H9 (cell line): ENCODE data around the gene RNF227. TPM values are rescaled to one million over a fixed set of nuclear protein-coding genes. Genes with fewer than 3 reads are reported as not detected.

ENCODE experiments used
- DNase-seq: peaks from one replicate; pipeline ENCODE4 v3.0.0-alpha.2; 2017
- H2AFZ ChIP-seq: one replicate; pipeline ENCODE4 v1.6.1; 2013; ENCODE audit warnings: mild to moderate bottlenecking, low read length, control low read depth, moderate library complexity
- H2AK5ac ChIP-seq: 2 replicates; pipeline ENCODE4 v1.6.1; 2013; ENCODE audit warnings: low read length, control low read depth, mixed read lengths; ENCODE audit not compliant: insufficient read length
- H2BK120ac ChIP-seq: one replicate; pipeline ENCODE4 v1.6.1; 2013; ENCODE audit warnings: low read depth, mild to moderate bottlenecking, low read length, control low read depth, inconsistent platforms; ENCODE audit not compliant: poor library complexity, severe bottlenecking
- H2BK12ac ChIP-seq: 2 replicates; pipeline ENCODE4 v1.6.1; 2013; ENCODE audit warnings: low read length, control low read depth, mixed read lengths, low read depth; ENCODE audit not compliant: insufficient read length
- H2BK15ac ChIP-seq: 2 replicates; pipeline ENCODE4 v1.6.1; 2013; ENCODE audit warnings: low read depth, low read length, control low read depth
- H2BK20ac ChIP-seq: one replicate; pipeline ENCODE4 v1.6.1; 2013; ENCODE audit warnings: low read depth, mild to moderate bottlenecking, low read length, control low read depth, inconsistent platforms; ENCODE audit not compliant: poor library complexity, severe bottlenecking
- H2BK5ac ChIP-seq: 2 replicates; pipeline ENCODE4 v1.6.1; 2013; ENCODE audit warnings: low read length, control low read depth, mixed read lengths; ENCODE audit not compliant: insufficient read length
- H3K14ac ChIP-seq: 2 replicates; pipeline ENCODE4 v1.6.1; 2013; ENCODE audit warnings: low read length, control low read depth; ENCODE audit not compliant: insufficient read depth
- H3K18ac ChIP-seq: 2 replicates; pipeline ENCODE4 v1.6.1; 2013; ENCODE audit warnings: low read depth, mild to moderate bottlenecking, mixed read lengths, low read length, control low read depth; ENCODE audit not compliant: insufficient read length
- H3K23ac ChIP-seq: 2 replicates; pipeline ENCODE4 v1.6.1; 2013; ENCODE audit warnings: low read length, control low read depth, mixed read lengths, low read depth; ENCODE audit not compliant: insufficient read length
- H3K23me2 ChIP-seq: 2 replicates; pipeline ENCODE4 v1.6.1; 2013; ENCODE audit warnings: low read depth, mild to moderate bottlenecking, mixed read lengths, low read length, control low read depth; ENCODE audit not compliant: insufficient read length, poor library complexity, severe bottlenecking
- H3K27ac ChIP-seq: 2 replicates; pipeline ENCODE4 v1.5.1; 2013; ENCODE audit warnings: low read length, control low read depth, mixed read lengths, low read depth; ENCODE audit not compliant: insufficient read length
- H3K27me3 ChIP-seq: 2 replicates; pipeline ENCODE4 v1.6.1; 2013; ENCODE audit warnings: low read length, control low read depth, inconsistent platforms; ENCODE audit not compliant: insufficient read depth
- H3K4ac ChIP-seq: 2 replicates; pipeline ENCODE4 v1.6.1; 2013; ENCODE audit warnings: low read depth, mild to moderate bottlenecking, control low read depth, inconsistent platforms, low read length, moderate library complexity
- H3K4me1 ChIP-seq: 2 replicates; pipeline ENCODE4 v1.6.1; 2013; ENCODE audit warnings: low read length, control low read depth, inconsistent platforms; ENCODE audit not compliant: insufficient read depth
- H3K4me2 ChIP-seq: 2 replicates; pipeline ENCODE4 v1.6.1; 2013; ENCODE audit warnings: low read length, control low read depth, mixed read lengths; ENCODE audit not compliant: insufficient read length, insufficient read depth
- H3K56ac ChIP-seq: 2 replicates; pipeline ENCODE4 v1.6.1; 2013; ENCODE audit warnings: low read depth, mild to moderate bottlenecking, mixed read lengths, low read length, control low read depth; ENCODE audit not compliant: insufficient read length
- H3K79me1 ChIP-seq: 2 replicates; pipeline ENCODE4 v1.6.1; 2013; ENCODE audit warnings: low read depth, mild to moderate bottlenecking, moderate library complexity, low read length, control low read depth, inconsistent platforms; ENCODE audit not compliant: insufficient read depth, poor library complexity, severe bottlenecking
- H3K79me2 ChIP-seq: 2 replicates; pipeline ENCODE4 v1.6.1; 2013; ENCODE audit warnings: low read length, control low read depth, inconsistent platforms; ENCODE audit not compliant: insufficient read depth
- H3K9ac ChIP-seq: 2 replicates; pipeline ENCODE4 v1.6.1; 2013; ENCODE audit warnings: low read length, control low read depth, mixed read lengths; ENCODE audit not compliant: insufficient read length; ENCODE audit errors: extremely low read depth
- H3K9me3 ChIP-seq: one replicate; pipeline ENCODE4 v1.6.1; 2013; ENCODE audit warnings: low read depth, low read length, inconsistent platforms; ENCODE audit not compliant: control insufficient read depth
- H3T11ph ChIP-seq: one replicate; pipeline ENCODE4 v1.6.1; 2013; ENCODE audit warnings: mild to moderate bottlenecking, low read length, control low read depth, inconsistent platforms
- H4K20me1 ChIP-seq: one replicate; pipeline ENCODE4 v1.6.1; 2013; ENCODE audit not compliant: control insufficient read depth, insufficient read length, insufficient read depth
- H4K5ac ChIP-seq: 2 replicates; pipeline ENCODE4 v1.6.1; 2013; ENCODE audit warnings: low read depth, mild to moderate bottlenecking, mixed read lengths, low read length, control low read depth; ENCODE audit not compliant: insufficient read length
- H4K8ac ChIP-seq: replicated peaks from 2 replicates; pipeline ENCODE4 v1.6.1; 2013; ENCODE audit warnings: low read length, control low read depth, mixed read lengths, low read depth; ENCODE audit not compliant: insufficient read length
- H4K91ac ChIP-seq: 2 replicates; pipeline ENCODE4 v1.6.1; 2013; ENCODE audit warnings: low read depth, mild to moderate bottlenecking, moderate library complexity, mixed read lengths, low read length, control low read depth; ENCODE audit not compliant: insufficient read length
- H3K27ac Mint-ChIP-seq, 3 experiments: 2 replicates in 2 of 3; 3 replicates in 1 of 3; pipeline ENCODE4 v1.8.0; 2020 to 2021; ENCODE audit warnings: mixed read lengths in 3 of 3, mild to moderate bottlenecking in 1 of 3, moderate library complexity in 1 of 3
- H3K27me3 Mint-ChIP-seq: 2 replicates; pipeline ENCODE4 v1.8.0; 2021; ENCODE audit warnings: low read depth, mild to moderate bottlenecking, moderate library complexity, mixed read lengths
- H3K36me3 Mint-ChIP-seq, 3 experiments: 2 replicates in 2 of 3; 3 replicates in 1 of 3; pipeline ENCODE4 v1.8.0; 2020 to 2021; ENCODE audit warnings: low read depth in 3 of 3, mixed read lengths in 3 of 3; ENCODE audit not compliant: insufficient read depth in 1 of 3
- H3K4me1 Mint-ChIP-seq, 2 experiments: 2 replicates each; pipeline ENCODE4 v1.8.0; 2020; ENCODE audit warnings: mixed read lengths in 2 of 2
- H3K4me3 Mint-ChIP-seq, 2 experiments: 2 replicates in 1 of 2; 3 replicates in 1 of 2; pipeline ENCODE4 v1.8.0; 2020 to 2021; ENCODE audit warnings: mild to moderate bottlenecking in 2 of 2, mixed read lengths in 2 of 2, moderate library complexity in 1 of 2
- H3K9me3 Mint-ChIP-seq, 2 experiments: 2 replicates in 1 of 2; 3 replicates in 1 of 2; pipeline ENCODE4 v1.8.0; 2020; ENCODE audit warnings: mild to moderate bottlenecking in 2 of 2, mixed read lengths in 2 of 2, moderate library complexity in 1 of 2
- WGBS: extraction: QIAGEN DNeasy Blood & Tissue Kit; methylation state at CpG from one replicate; pipeline ENCODE4 v1.1.7; 2013; ENCODE audit warnings: missing lambda C conversion rate, low lambda C conversion rate, mixed read lengths; ENCODE audit not compliant: insufficient read length; ENCODE audit errors: extremely low coverage; 5-methylcytosine and 5-hydroxymethylcytosine counted together
- total RNA-seq: library from RNA; stranded (reverse); gene quantifications from 2 replicates; pipeline ENCODE4 v1.2.1, GENCODE V29; 2021
- TF ChIP-seq, protein P1 (sequence below): fragments of 200-600 bp; sonication (generic); conservative IDR thresholded peaks from 3 replicates; pipeline ENCODE4 v1.8.0; 2021; ENCODE audit warnings: antibody characterized with exemption, mild to moderate bottlenecking

Gene RNF227
- total RNA-seq, 1 experiment from 2014 or later, result 1.9 TPM

DNA sequence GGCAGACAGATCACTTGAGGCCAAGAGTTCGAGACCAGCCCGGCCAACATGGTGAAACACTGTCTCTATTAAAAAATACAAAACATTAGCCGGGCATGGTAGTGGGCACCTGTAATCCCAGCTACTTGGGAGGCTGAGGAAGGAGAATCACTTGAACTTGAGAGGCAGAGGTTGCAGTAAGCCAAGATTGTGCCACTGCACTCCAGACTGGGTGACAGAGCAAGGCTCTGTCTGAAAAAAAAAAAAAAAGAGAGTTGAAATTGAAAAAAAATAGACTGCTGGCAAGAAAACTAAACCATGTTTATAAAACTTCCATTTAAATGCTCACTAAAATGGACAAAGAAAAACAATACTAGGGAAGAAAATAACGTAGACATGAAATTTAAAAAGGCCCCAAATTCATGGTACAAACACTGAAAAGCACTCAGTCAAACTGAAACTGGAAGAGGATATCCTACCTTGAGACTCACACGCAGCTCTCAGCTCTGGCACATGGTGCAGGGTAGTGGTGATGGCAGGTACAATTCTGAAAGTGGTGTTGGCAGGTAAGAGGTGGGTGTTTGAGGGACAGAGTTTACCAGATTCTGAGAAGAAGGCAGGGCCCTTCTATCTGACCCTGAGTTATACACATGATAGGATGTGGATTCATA, 35.2 kb upstream of the RNF227 start:
- Histone ChIP-seq H2AK5ac (no peak overlapping the region), H3K27me3 (no peaks in the 10 kb centered on the region), H3K14ac (no peak overlapping the region), H3K23ac (no peak overlapping the region), H4K91ac (no peak overlapping the region), H3K79me1 (no peaks in the 10 kb centered on the region), H2BK20ac (no peak overlapping the region), H3K27ac (no peak overlapping the region), H3K4me2 (no peak overlapping the region), H3K4ac (no peak overlapping the region), H3K79me2 (no peaks in the 10 kb centered on the region), H3K23me2 (no peaks in the 10 kb centered on the region), H2BK120ac (no peak overlapping the region), H4K8ac (no peak overlapping the region), H3K18ac (no peak overlapping the region), H3K4me1 (no peaks in the 10 kb centered on the region), H3K9me3 (no peaks in the 10 kb centered on the region), H3T11ph (no peak overlapping the region), H2BK5ac (no peak overlapping the region), H2BK12ac (no peak overlapping the region), H2BK15ac (no peak overlapping the region), H3K56ac (no peak overlapping the region), H4K20me1 (no peaks in the 10 kb centered on the region), H2AFZ (no peak overlapping the region), H4K5ac (no peak overlapping the region), H3K9ac (no peak overlapping the region)
- Mint-ChIP-seq H3K27ac (no peak overlapping the region; a peak in 1 of 7 replicates), H3K36me3 (peaks cover 11 to 38% (median 32%) of the 10 kb centered on the region in 3 experiments; a peak in 6 of 7 replicates), H3K9me3 (no peaks in the 10 kb centered on the region), H3K4me3 (no peak overlapping the region), H3K4me1 (peaks cover 0 to 6% of the 10 kb centered on the region in 2 experiments; a peak in 2 of 4 replicates), H3K27me3 (no peaks in the 10 kb centered on the region; the same call in 1 of the 2 replicates)
- no peak for DNase-seq
- WGBS, result no CpG with 5 or more reads among the region's 5 CpGs
- TF ChIP-seq, protein P1, sequence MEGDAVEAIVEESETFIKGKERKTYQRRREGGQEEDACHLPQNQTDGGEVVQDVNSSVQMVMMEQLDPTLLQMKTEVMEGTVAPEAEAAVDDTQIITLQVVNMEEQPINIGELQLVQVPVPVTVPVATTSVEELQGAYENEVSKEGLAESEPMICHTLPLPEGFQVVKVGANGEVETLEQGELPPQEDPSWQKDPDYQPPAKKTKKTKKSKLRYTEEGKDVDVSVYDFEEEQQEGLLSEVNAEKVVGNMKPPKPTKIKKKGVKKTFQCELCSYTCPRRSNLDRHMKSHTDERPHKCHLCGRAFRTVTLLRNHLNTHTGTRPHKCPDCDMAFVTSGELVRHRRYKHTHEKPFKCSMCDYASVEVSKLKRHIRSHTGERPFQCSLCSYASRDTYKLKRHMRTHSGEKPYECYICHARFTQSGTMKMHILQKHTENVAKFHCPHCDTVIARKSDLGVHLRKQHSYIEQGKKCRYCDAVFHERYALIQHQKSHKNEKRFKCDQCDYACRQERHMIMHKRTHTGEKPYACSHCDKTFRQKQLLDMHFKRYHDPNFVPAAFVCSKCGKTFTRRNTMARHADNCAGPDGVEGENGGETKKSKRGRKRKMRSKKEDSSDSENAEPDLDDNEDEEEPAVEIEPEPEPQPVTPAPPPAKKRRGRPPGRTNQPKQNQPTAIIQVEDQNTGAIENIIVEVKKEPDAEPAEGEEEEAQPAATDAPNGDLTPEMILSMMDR, result no peak
